Activated CD8-positive, alpha-beta T cell treated with anti-CD3 and anti-CD28 coated beads for 36 hours (primary cell): ENCODE data around the gene CREB3L1. TPM values are rescaled to one million over a fixed set of nuclear protein-coding genes. Genes with fewer than 3 reads are reported as not detected.
"Not testable (repeated sequence)": the region's sequence is repeated elsewhere in the genome, so short reads cannot be mapped to it uniquely, and the experiment has no call there.

Source experiments
- ATAC-seq: fragments of 200-7000 bp; cut with Tn5 transposase; one replicate; pipeline ENCODE4 v1.10.0; 2021; ENCODE audit warnings: mild to moderate bottlenecking, moderate library complexity
- CTCF ChIA-PET: fragments of 350-600 bp; sonication (Branson Sonifier 250); formaldehyde crosslinking; loops from one replicate; lab custom pipeline; 2021; ENCODE audit warnings: antibody characterized with exemption; lab: Charles Lee
- POLR2A ChIA-PET: fragments of 350-600 bp; sonication (Branson Sonifier 250); formaldehyde crosslinking; loops from one replicate; lab custom pipeline; 2021; ENCODE audit warnings: antibody characterized with exemption; lab: Charles Lee
- DNase-seq: peaks from one replicate; pipeline ENCODE4 v3.0.0-alpha.2; 2020
- H3K27ac Mint-ChIP-seq: one replicate; pipeline ENCODE4 v1.8.0; 2021; ENCODE audit warnings: mild to moderate bottlenecking, mixed read lengths
- H3K27me3 Mint-ChIP-seq: one replicate; pipeline ENCODE4 v1.8.0; 2021; ENCODE audit warnings: mixed read lengths
- H3K36me3 Mint-ChIP-seq: one replicate; pipeline ENCODE4 v1.8.0; 2021; ENCODE audit warnings: low read depth, mixed read lengths
- H3K4me1 Mint-ChIP-seq: one replicate; pipeline ENCODE4 v1.8.0; 2021; ENCODE audit warnings: low read depth, mixed read lengths
- H3K4me3 Mint-ChIP-seq: one replicate; pipeline ENCODE4 v1.8.0; 2021; ENCODE audit warnings: mild to moderate bottlenecking, moderate library complexity, mixed read lengths
- H3K9me3 Mint-ChIP-seq: one replicate; pipeline ENCODE4 v1.8.0; 2021; ENCODE audit warnings: mixed read lengths
- intact Hi-C: fragments of 100-400 bp; cut with micrococcal nuclease; formaldehyde crosslinking; loops from one replicate; pipeline ENCODE4 v1.10.0; 2022
- total RNA-seq, 2 experiments: library from RNA; stranded (reverse); gene quantifications; one replicate each; pipeline ENCODE4 v1.2.3, GENCODE V29; 2021
- TF ChIP-seq, protein P1 (sequence below): fragments of 200-600 bp; IDR thresholded peaks from one replicate; pipeline ENCODE4 v1.8.0; 2022; ENCODE audit warnings: antibody characterized with exemption, mild to moderate bottlenecking

The CREB3L1 gene
- total RNA-seq, 2 experiments from 2014 or later, result not detected

DNA sequence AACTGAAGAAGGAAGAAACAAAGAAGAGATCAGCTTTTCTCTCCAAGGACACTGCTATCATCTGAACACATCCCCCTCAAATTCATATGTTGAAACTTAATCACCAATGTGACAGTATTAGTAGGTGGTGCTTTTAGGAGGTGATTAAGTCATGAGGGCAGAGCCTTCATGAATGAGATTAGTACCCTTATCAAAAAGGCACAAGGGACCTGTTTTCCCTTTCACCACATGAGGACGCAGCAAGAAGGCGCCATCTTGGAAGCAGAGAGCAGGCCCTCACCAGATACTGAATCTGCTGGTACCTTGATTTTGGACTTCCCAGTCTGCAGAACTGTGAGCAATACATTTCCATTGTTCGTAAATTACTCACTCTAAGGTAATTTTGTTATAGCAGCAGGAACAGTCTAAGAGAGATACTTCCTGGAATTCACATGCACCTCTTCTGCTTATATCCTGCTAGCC lies 20.9 kb upstream of the CREB3L1 start:
- intact Hi-C loops, result no loop called here
- CTCF ChIA-PET, result interaction anchor here (0.9 to 3.3 kb wide), 3 partner anchors 8 to 52 kb away, joined by 4 to 14 read pairs (median 5); no protein-coding TSS in a partner anchor
- no peaks in the 10 kb centered on the region for H3K36me3 Mint-ChIP-seq

DNA sequence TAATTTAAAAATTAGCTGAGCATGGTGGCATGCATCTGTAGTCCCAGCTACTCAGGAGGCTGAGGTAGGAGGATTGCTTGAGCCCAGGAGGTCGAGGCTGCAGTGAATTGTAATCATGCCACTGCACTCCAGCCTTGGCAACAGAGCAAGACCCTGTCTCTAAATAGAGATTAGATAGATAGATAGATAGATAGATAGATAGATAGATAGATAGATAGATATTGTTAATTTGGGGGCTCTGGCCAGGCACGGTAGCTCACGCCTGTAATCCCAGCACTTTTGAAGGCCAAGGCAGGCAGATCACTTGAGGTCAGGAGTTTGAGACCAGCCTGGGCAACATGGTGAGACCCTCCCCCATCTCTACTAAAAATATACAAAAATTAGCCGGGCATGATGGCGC lies 18.1 kb upstream of the CREB3L1 start:
- H3K4me3 Mint-ChIP-seq, H3K9me3 Mint-ChIP-seq, H3K4me1 Mint-ChIP-seq, H3K27me3 Mint-ChIP-seq, POLR2A ChIA-PET, DNase-seq, H3K36me3 Mint-ChIP-seq, H3K27ac Mint-ChIP-seq, intact Hi-C loops, ATAC-seq: not testable (repeated sequence)
- CTCF ChIA-PET, result interaction anchor here (1.4 to 2.3 kb wide), 5 partner anchors 16 to 55 kb away, joined by 3 to 8 read pairs (median 4); no protein-coding TSS in a partner anchor

More for the DNA sequence above, 20.9 kb upstream of the CREB3L1 start:
- no peaks in the 10 kb centered on the region for H3K4me1 Mint-ChIP-seq
- no peaks in the 10 kb centered on the region for H3K27me3 Mint-ChIP-seq
- H3K9me3 Mint-ChIP-seq, result no peaks in the 10 kb centered on the region
- H3K4me3 Mint-ChIP-seq, result no peak overlapping the region
- H3K27ac Mint-ChIP-seq, result no peak overlapping the region
- TF ChIP-seq, protein P1, sequence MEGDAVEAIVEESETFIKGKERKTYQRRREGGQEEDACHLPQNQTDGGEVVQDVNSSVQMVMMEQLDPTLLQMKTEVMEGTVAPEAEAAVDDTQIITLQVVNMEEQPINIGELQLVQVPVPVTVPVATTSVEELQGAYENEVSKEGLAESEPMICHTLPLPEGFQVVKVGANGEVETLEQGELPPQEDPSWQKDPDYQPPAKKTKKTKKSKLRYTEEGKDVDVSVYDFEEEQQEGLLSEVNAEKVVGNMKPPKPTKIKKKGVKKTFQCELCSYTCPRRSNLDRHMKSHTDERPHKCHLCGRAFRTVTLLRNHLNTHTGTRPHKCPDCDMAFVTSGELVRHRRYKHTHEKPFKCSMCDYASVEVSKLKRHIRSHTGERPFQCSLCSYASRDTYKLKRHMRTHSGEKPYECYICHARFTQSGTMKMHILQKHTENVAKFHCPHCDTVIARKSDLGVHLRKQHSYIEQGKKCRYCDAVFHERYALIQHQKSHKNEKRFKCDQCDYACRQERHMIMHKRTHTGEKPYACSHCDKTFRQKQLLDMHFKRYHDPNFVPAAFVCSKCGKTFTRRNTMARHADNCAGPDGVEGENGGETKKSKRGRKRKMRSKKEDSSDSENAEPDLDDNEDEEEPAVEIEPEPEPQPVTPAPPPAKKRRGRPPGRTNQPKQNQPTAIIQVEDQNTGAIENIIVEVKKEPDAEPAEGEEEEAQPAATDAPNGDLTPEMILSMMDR, result no peak
- no peak for DNase-seq
- POLR2A ChIA-PET, result no interaction called here
- ATAC-seq, result no peak

DNA sequence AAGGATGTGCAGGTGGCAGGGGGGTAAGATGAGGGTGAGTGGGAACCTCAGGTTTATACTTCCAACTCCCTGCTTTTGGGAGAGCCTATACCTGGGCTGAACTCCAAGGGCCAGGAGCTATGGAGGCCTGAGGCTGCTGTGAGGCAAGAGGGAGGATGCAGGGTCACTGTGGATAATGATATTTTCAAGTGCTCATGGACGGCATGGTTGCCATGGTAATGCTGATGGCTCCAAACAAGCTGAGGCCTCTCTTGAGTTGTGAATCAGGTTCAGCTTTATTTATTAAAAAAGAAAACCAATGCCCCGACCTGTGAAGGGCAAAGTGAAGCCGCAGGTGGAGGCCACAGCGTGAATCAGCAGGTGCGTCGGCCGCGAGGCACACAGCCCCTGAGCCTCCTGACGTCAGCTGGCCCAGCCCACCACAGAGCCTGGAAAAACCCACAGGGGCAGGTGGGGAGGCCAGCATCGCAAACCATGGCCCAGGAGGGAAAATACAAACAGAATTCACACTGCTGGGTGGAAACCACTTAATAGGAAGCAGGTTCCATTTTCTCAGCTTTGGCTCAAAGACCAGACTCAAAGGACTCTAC lies 17.4 kb upstream of the CREB3L1 start:
- DNase-seq (peak; percentile 31), ATAC-seq (peak; percentile 30)
- Mint-ChIP-seq H3K9me3 (no peaks in the 10 kb centered on the region), H3K4me1 (no peaks in the 10 kb centered on the region), H3K4me3 (no peak overlapping the region), H3K36me3 (no peaks in the 10 kb centered on the region), H3K27me3 (no peaks in the 10 kb centered on the region), H3K27ac (no peak overlapping the region)
- TF ChIP-seq, protein P1, result no peak
- POLR2A ChIA-PET, result no interaction called here
- intact Hi-C loops, result no loop called here
- CTCF ChIA-PET, result interaction anchor here (1.4 to 2.3 kb wide), 5 partner anchors 17 to 55 kb away, joined by 3 to 8 read pairs (median 4); no protein-coding TSS in a partner anchor

DNA sequence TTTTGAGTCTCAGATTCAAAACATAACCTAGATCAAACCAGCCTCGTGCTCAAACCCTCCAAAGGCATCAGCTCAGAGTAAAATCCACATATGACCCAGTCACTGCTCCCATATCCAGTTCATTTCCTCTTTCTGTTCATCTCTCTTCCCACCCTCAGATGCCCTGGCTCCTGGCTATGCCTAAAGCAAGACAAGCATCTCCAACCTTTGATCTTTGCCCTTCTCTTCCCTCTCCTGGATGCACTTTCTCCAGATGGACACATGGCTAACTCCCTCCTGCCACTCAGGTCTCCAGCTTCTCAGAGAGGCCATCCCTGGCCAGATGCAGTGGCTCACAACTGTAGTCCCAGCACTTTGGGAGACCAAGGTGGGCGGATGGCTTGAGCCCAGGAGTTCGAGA lies 14.3 kb upstream of the CREB3L1 start:
- H3K4me1 Mint-ChIP-seq, result no peaks in the 10 kb centered on the region
- H3K27ac Mint-ChIP-seq, result no peak overlapping the region
- H3K9me3 Mint-ChIP-seq, result no peaks in the 10 kb centered on the region
- DNase-seq, result no peak
- TF ChIP-seq, protein P1, result no peak
- H3K36me3 Mint-ChIP-seq, result no peaks in the 10 kb centered on the region
- ChIA-PET POLR2A (interaction anchor here (0.6 kb wide), 1 partner anchor 409 kb away, joined by 3 read pairs; no protein-coding TSS in a partner anchor), CTCF (no interaction called here)
- peaks cover 2% of the 10 kb centered on the region for H3K27me3 Mint-ChIP-seq
- no peak for ATAC-seq
- H3K4me3 Mint-ChIP-seq, result no peak overlapping the region
- intact Hi-C loops, result no loop called here

DNA sequence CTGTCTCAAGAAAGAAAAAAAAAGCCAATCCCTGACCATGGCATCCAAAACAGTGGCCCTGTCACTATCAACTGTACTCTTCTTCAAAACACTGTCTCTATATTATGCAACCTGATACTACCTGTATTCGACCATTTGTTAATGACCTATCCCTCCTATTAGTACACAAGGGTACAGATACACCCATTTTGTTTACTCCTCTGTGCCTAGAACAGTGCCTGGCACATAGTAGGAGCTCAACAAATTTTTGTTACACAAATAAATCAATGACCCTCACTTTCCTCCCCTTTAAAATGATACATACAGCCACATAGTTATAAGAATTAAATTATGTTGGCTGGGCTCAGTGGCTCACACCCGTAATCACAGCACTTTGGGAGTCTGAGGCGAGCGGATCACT lies 13.4 kb upstream of the CREB3L1 start:
- no peaks in the 10 kb centered on the region for H3K36me3 Mint-ChIP-seq
- intact Hi-C loops, result no loop called here
- TF ChIP-seq, protein P1, result no peak
- H3K4me3 Mint-ChIP-seq, result no peak overlapping the region
- ATAC-seq, result no peak
- no peaks in the 10 kb centered on the region for H3K9me3 Mint-ChIP-seq
- POLR2A ChIA-PET, result interaction anchor here (0.6 kb wide), 1 partner anchor 408 kb away, joined by 3 read pairs; no protein-coding TSS in a partner anchor
- no peak for DNase-seq
- CTCF ChIA-PET, result interaction anchor here (1.3 kb wide), 1 partner anchor 8 kb away, joined by 4 read pairs; no protein-coding TSS in a partner anchor
- H3K27me3 Mint-ChIP-seq, result peaks cover 2% of the 10 kb centered on the region
- H3K27ac Mint-ChIP-seq, result no peak overlapping the region
- no peaks in the 10 kb centered on the region for H3K4me1 Mint-ChIP-seq
